Endothelial cell of umbilical vein (primary cell): ENCODE measurements around the gene SLC16A2. TPM values are rescaled to one million over a fixed set of nuclear protein-coding genes. Genes with fewer than 3 reads are reported as not detected.
"Not testable (repeated sequence)": the region's sequence is repeated elsewhere in the genome, so short reads cannot be mapped to it uniquely, and the experiment has no call there.

ENCODE experiments used
- BruUV-seq: library from RNA; stranded (reverse); fragments of 400-500 nt; replicated peaks from 2 replicates; lab custom pipeline; 2021; lab: Mats Ljungman, UMichigan
- CTCF ChIA-PET: fragments of 300-600, 350-600 bp; sonication (Branson Sonifier 250); formaldehyde crosslinking; loops from one replicate; lab custom pipeline; 2021; ENCODE audit warnings: antibody characterized with exemption, inconsistent platforms; lab: Charles Lee
- POLR2A ChIA-PET: fragments of 300-600, 350-600 bp; sonication (Branson Sonifier 250); formaldehyde crosslinking; loops from one replicate; lab custom pipeline; 2021; ENCODE audit warnings: antibody characterized with exemption, inconsistent platforms; lab: Charles Lee
- DNase-seq: peaks from one replicate; pipeline ENCODE4 v3.0.0-alpha.2; 2011; ENCODE audit warnings: low read depth, low spot score
- FAIRE-seq: peaks from 2 replicates; lab custom pipeline; 2011; peaks lifted over from hg19 to GRCh38; lab: Jason Lieb, UNC
- H2AFZ ChIP-seq: 2 replicates; pipeline ENCODE4 v1.6.0; 2012; ENCODE audit warnings: low read depth, low read length, control low read depth, inconsistent platforms
- H3K27ac ChIP-seq: 2 replicates; pipeline ENCODE4 v1.5.1; 2011; ENCODE audit warnings: low read depth, mild to moderate bottlenecking, control low read depth, low read length, moderate library complexity; ENCODE audit not compliant: insufficient read depth
- H3K27me3 ChIP-seq, 2 experiments: 2 replicates each; pipeline versions ENCODE4 v1.6.0 to v1.6.1; 2011; ENCODE audit warnings: low read length in 2 of 2, mixed read lengths in 1 of 2; ENCODE audit not compliant: control insufficient read depth in 2 of 2, insufficient read depth in 2 of 2
- H3K36me3 ChIP-seq, 2 experiments: 2 replicates in 1 of 2; 3 replicates in 1 of 2; pipeline ENCODE4 v1.5.1; 2011; ENCODE audit warnings: low read length in 2 of 2, mild to moderate bottlenecking in 1 of 2, moderate library complexity in 1 of 2; ENCODE audit not compliant: control insufficient read depth in 2 of 2, insufficient read depth in 2 of 2; ENCODE audit errors: extremely low read depth in 1 of 2
- H3K4me1 ChIP-seq: 3 replicates; pipeline ENCODE4 v1.5.1; 2011; ENCODE audit warnings: mild to moderate bottlenecking, low read length; ENCODE audit not compliant: control insufficient read depth, insufficient read depth; ENCODE audit errors: extremely low read depth
- H3K4me2 ChIP-seq: 2 replicates; pipeline ENCODE4 v1.6.1; 2011; ENCODE audit warnings: low read length, control low read depth, mixed read lengths; ENCODE audit not compliant: insufficient read depth
- H3K4me3 ChIP-seq, 3 experiments: fragments of 200-600 bp in 1 of 3; sonication (generic), shearing (Covaris generic) in 1 of 3; replicated peaks in 1 of 3; 2 replicates each; pipeline ENCODE4 v1.5.1; 2011 to 2016; ENCODE audit warnings: control low read depth in 3 of 3, low read length in 3 of 3, mild to moderate bottlenecking in 2 of 3, inconsistent platforms in 1 of 3, low read depth in 1 of 3, moderate library complexity in 1 of 3; ENCODE audit not compliant: insufficient read depth in 1 of 3
- H3K79me2 ChIP-seq: 2 replicates; pipeline ENCODE4 v1.6.0; 2012; ENCODE audit warnings: low read length, inconsistent platforms; ENCODE audit not compliant: control insufficient read depth, insufficient read depth
- H3K9ac ChIP-seq: replicated peaks from 2 replicates; pipeline ENCODE3; 2011; ENCODE audit warnings: low read length, control low read depth; ENCODE audit not compliant: insufficient read depth; ENCODE audit errors: extremely low read depth
- H3K9me1 ChIP-seq: replicated peaks from 3 replicates; pipeline ENCODE4 v1.6.0; 2011; ENCODE audit warnings: mild to moderate bottlenecking, low read length; ENCODE audit not compliant: control insufficient read depth, insufficient read depth; ENCODE audit errors: extremely low read depth
- H3K9me3 ChIP-seq: replicated peaks from 2 replicates; pipeline ENCODE4 v1.5.1; 2012; ENCODE audit warnings: low read length, inconsistent platforms; ENCODE audit not compliant: control insufficient read depth, insufficient read depth
- H4K20me1 ChIP-seq: replicated peaks from 2 replicates; pipeline ENCODE3; 2011; ENCODE audit warnings: mild to moderate bottlenecking, low read length; ENCODE audit not compliant: control insufficient read depth, insufficient read depth; ENCODE audit errors: extremely low read depth
- CTCF ChIP-seq, 2 donors: IDR thresholded peaks; 1 replicate in 1 of 2; 2 replicates in 1 of 2; pipeline ENCODE4 v1.5.1; 2011; ENCODE audit warnings: low read length in 2 of 2, mild to moderate bottlenecking in 2 of 2, moderate library complexity in 2 of 2, control low read depth in 1 of 2, inconsistent platforms in 1 of 2, low read depth in 1 of 2; ENCODE audit not compliant: insufficient read depth in 1 of 2; ENCODE audit errors: extremely low read depth in 1 of 2
- EZH2 ChIP-seq: IDR thresholded peaks from 2 replicates; pipeline ENCODE4 v1.6.1; 2012; ENCODE audit warnings: borderline replicate concordance, low read depth, mild to moderate bottlenecking, moderate library complexity, low read length, inconsistent platforms; ENCODE audit not compliant: severe bottlenecking
- FOS ChIP-seq: IDR thresholded peaks from 2 replicates; pipeline ENCODE4 v1.6.1; 2011; ENCODE audit warnings: mild to moderate bottlenecking, low read length, moderate library complexity, borderline replicate concordance; ENCODE audit not compliant: insufficient read depth
- GATA2 ChIP-seq: IDR thresholded peaks from 2 replicates; pipeline ENCODE4 v1.7.0; 2011; ENCODE audit warnings: low read depth, mild to moderate bottlenecking, moderate library complexity, mixed read lengths, low read length; ENCODE audit not compliant: insufficient read length, insufficient read depth
- JUN ChIP-seq: IDR thresholded peaks from 2 replicates; pipeline ENCODE4 v1.6.1; 2011; ENCODE audit warnings: borderline replicate concordance, low read depth; ENCODE audit not compliant: insufficient read length, insufficient read depth
- MYC ChIP-seq: IDR thresholded peaks from one replicate; pipeline ENCODE4 v1.6.1; 2011; ENCODE audit warnings: mild to moderate bottlenecking, low read depth, low read length
- dilution Hi-C: fragments of 300-500 bp; cut with MboI; formaldehyde crosslinking; loops from one replicate; pipeline ENCODE4 v1.15.0; 2019; ENCODE audit warnings: low sequenced_read_pairs; ENCODE audit not compliant: extremely low pct_ligation_motif_present
- intact Hi-C: fragments of 100-400 bp; cut with micrococcal nuclease; formaldehyde crosslinking; loops from one replicate; pipeline ENCODE4 v1.10.0; 2022
- polyA plus RNA-seq, 4 experiments: library from polyadenylated mRNA; depleted of rRNA in 3 of 4; stranded (reverse) in 3 of 4; unstranded in 1 of 4; fragments of >200 nt; gene quantifications; 2 replicates each; pipeline versions ENCODE4 v1.2.1 to v1.2.3, GENCODE V29; 2011 to 2012; ENCODE audit warnings: missing spikeins in 1 of 4
- total RNA-seq: library from RNA; stranded (reverse); gene quantifications from 2 replicates; pipeline ENCODE4 v1.2.3, GENCODE V29; 2021
- TF ChIP-seq, protein P1 (sequence below): IDR thresholded peaks from 2 replicates; pipeline ENCODE4 v1.6.1; 2011; ENCODE audit not compliant: insufficient read depth, insufficient read length

Gene SLC16A2
- total and polyA plus RNA-seq, 2 donors (not counting 3 experiments of a cell fraction or from before 2014, with no cell fraction given): 3.1 to 3.6 TPM

DNA sequence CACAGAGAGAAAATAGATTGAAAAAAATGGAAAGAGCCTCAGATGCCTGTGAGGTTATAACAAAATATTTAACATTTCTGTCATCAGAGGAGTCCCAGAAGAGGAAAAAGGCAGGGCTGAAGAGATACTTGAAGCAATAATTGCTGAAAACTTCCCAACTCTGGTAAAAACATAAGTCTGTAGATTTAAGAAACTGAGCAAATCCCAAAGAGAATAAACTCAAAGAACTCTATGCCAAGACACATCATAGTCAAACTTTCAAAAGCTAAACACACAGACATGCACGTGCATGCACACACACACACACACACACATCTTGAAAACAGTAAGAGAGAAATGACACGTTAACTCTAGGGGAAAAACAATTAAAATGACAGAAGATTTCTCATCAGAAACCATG is 94.1 kb downstream of the SLC16A2 start:
- Histone ChIP-seq H3K9me1 (no peaks in the 10 kb centered on the region), H3K79me2 (no peaks in the 10 kb centered on the region), H3K4me3 (no peak overlapping the region), H2AFZ (no peak overlapping the region), H3K9ac (no peak overlapping the region), H3K4me2 (no peak overlapping the region), H3K36me3 (no peaks in the 10 kb centered on the region), H4K20me1 (no peaks in the 10 kb centered on the region), H3K4me1 (no peaks in the 10 kb centered on the region), H3K27me3 (no peaks in the 10 kb centered on the region), H3K9me3 (no peaks in the 10 kb centered on the region), H3K27ac (no peak overlapping the region)
- DNase-seq (no peak), FAIRE-seq (no peak)
- ChIA-PET POLR2A (no interaction called here), CTCF (no interaction called here)
- no peak for TF ChIP-seq GATA2
- TF ChIP-seq JUN: no peak
- TF ChIP-seq EZH2: no peak
- TF ChIP-seq FOS: no peak
- TF ChIP-seq, protein P1, sequence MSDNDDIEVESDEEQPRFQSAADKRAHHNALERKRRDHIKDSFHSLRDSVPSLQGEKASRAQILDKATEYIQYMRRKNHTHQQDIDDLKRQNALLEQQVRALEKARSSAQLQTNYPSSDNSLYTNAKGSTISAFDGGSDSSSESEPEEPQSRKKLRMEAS: no peak
- TF ChIP-seq CTCF (IDR thresholded peaks at IDR 0.05; ENCODE audit: extremely low read depth in 1 of 2, insufficient read depth in 1 of 2, low read depth in 1 of 2, low read length in 2 of 2): no peak
- no peak for TF ChIP-seq MYC
- dilution Hi-C loops (no loop called here), intact Hi-C loops (no loop called here)
- no TSS peak for BruUV-seq

GRCh38 chrX:74516013-74516412 is 94.7 kb downstream of the SLC16A2 start:
- FAIRE-seq, H3K4me3 ChIP-seq, H3K4me2 ChIP-seq, H3K9ac ChIP-seq, intact Hi-C loops, H3K9me1 ChIP-seq, H3K27ac ChIP-seq, H3K79me2 ChIP-seq, H3K27me3 ChIP-seq, H3K36me3 ChIP-seq, H4K20me1 ChIP-seq, BruUV-seq, CTCF ChIA-PET, dilution Hi-C loops, H2AFZ ChIP-seq, H3K9me3 ChIP-seq, DNase-seq, POLR2A ChIA-PET, H3K4me1 ChIP-seq: not testable (repeated sequence)
